GM19023 (cell line): ENCODE results near the gene PALLD.
"Not testable (repeated sequence)": the region's sequence is repeated elsewhere in the genome, so short reads cannot be mapped to it uniquely, and the experiment has no call there.

Experiments
- ATAC-seq: cut with Tn5 transposase; IDR thresholded peaks from one replicate; pipeline ENCODE4 v1.9.1; 2021; ENCODE audit warnings: mild to moderate bottlenecking, moderate library complexity; ENCODE audit not compliant: unreplicated experiment

The PALLD gene

DNA sequence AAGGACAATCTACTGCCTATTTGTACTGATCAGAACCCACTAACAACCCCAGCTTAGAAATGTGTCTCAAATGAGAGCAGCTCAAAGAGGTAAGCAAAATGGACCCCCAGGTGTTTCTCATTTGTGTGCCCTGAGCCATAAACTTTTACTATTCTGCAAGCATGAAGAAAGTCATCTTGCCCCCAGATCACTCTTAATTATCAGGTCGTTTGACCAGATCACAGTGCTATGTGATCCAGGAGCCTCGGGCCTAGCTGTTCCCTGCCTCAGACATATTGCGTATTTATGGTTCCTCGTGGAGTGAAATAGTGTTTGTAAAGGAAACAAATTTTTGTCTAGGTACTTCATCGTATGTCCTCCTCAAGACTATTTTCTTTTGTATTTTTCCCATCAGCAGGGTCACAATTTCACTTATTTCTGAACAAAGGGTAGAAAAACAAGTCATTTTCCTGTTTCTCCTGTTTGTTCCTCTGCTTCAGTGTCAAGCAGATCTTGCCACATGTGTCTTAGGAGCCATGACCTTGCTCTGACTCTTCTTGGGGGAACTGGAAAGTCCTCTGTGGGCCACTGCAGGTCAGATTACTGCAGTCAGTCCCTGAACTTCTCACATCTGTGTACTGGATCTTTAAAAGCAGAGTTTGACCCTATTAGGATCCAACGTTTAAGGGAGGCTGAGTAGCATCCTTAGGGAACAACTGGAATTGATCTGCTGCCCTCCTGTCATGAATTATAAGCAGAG lies 194.9 kb downstream of the PALLD start:
- no peak for ATAC-seq

DNA sequence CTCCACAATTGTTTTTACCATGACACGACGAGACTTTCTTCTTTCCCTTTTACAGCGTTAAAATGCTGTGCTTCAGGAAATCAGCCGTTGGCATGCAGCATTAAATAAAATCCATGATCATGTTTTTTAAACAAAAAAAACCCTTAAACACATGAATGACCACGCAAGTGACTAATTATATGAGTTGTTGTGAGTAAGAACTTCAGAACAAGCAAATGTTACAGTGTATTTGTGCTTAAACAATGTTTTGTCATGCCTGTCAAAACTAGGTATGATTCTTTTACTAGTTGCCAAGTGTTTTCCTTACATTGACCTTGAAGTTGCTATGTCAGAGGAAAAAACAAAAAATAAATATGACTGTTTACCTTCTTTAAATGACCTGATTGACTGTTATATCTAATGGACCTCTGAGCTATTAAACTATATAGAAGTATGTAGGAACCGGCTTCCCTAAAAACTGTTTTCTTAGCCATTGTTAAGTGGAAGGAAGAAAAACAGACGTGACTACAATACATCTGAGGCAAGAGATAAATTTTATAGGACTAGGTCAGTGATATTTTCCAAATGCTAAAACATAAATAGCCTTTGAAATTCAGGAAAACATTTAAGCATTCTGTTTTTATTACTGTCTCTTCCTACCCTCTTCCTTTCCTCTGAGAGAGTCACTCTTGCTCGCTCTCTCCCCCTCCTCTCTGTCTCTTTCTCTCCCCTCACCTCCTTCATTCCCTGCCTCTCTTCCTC lies 197.1 kb downstream of the PALLD start:
- no peak for ATAC-seq

DNA sequence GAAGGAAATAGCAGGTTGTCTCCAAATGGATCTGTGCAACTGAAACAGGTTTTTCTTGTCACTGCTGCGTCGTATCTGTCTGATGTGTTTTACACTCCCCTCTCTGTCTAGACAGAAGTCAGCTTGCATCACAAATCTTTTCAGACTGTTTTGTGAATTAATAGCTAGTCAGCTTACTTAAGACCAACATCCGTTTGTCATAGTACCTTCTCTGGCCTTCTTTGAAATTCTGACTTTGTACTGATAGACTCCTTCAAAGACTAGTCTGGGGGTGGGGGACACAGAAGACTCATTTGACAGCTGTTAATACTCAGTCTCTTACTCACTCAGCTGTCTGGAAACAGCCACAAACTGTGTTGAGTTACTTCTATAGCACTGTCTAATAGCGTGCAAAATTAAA lies 197.8 kb downstream of the PALLD start:
- no peak for ATAC-seq

DNA sequence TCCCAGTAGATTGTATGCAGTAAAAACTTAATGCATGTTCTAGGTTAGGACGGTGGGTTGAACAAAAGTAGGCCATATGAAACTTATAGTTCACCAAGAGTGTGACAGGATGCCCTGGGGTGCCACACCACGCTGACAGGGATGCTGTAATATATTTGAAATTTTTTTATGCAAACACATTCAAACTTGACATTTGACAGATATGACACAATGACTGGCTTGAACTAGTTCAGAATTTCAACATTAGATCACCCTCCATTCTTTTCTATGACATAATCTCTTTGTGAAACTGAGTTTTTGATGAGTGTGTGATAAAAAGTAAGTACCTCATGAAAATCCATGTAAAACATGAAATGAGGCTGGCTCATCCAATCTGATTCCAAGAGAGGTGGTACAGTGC lies 198.4 kb downstream of the PALLD start:
- no peak for ATAC-seq

DNA sequence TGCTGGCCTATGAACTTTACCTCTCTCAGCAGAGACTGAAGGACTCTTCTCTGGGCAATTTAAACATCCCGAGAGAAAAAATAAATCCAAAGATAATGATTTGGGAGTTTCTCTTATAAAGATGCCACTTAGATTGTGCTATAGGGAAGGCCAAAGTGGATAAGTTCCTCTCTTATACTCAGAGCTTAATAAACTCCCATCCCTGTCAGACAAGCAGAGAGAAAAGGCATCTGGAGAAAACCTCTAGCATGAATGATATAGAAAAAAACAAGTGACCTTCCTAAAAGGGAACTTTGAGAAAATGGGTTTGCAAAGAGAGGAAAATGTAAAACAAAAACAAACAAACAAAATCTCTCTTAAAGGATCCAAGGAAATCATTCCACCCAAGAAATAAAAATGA lies 199.4 kb downstream of the PALLD start:
- ATAC-seq: no peak

DNA sequence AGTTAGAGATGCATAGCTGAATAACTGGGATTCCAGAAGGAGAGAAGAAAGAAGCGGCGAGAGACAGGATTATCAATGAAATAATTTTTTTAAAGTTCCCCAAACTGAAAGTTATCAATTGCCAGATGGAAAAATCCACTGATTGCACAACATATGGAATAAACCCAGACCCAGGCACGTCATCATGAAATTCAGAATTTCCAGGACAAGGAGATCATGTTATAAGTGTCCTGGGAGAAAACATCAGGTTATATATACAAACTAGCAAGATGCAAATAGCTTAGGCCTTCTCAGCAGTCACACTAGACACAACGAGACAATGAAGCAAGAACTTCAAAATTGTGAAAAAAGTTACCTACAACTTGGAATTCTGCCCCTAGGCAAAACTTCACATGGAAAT lies 200.0 kb downstream of the PALLD start:
- ATAC-seq: no peak

DNA sequence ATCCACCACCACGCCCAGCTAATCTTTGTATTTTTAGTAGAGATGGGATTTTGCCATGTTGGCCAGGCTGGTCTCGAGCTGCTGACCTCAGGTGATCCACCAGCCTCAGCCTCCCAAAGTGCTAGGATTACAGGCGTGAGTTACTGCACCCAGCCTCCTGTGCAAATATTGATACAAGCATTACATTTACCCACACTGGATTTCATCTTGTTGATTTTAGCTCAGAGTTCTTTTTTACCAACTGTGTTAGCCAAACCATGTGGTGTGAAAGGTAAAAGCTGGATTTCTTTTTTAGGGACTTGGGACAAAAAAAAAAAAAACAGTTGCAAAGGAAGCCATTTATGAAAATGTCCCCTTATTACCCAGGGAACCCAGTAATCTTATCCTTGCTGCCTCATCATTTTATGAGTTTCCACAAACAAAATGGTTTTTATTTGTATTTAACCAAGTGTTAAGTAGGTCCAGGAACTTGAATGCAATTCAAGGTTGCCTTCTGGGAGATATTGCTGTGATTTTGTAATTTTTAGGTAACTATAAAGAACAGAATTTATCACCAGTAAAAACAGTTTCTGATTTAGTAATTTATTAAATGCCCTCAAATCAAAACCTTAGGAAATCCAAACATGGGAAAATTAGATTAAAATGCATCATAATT lies 202.5 kb downstream of the PALLD start:
- ATAC-seq: no peak

DNA sequence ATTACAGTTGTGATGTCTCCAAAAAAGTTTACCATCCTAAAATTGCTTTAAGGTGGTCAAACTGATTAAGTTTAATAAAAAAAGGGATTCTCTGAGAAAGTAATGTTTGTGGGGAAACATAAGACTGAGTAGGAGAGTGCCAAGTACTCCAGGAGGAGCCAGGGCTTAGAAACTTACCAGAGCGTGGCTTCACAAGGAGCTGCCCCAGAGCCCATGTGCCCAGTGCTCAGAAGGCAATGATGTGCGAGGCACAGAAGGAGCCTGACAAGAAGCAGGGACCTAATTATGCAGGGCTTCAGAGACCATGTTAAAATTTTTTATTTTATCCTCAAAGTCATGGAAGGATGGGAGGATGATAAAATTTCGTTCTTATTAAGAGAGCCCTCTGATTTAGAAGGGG lies 204.2 kb downstream of the PALLD start:
- ATAC-seq: no peak

DNA sequence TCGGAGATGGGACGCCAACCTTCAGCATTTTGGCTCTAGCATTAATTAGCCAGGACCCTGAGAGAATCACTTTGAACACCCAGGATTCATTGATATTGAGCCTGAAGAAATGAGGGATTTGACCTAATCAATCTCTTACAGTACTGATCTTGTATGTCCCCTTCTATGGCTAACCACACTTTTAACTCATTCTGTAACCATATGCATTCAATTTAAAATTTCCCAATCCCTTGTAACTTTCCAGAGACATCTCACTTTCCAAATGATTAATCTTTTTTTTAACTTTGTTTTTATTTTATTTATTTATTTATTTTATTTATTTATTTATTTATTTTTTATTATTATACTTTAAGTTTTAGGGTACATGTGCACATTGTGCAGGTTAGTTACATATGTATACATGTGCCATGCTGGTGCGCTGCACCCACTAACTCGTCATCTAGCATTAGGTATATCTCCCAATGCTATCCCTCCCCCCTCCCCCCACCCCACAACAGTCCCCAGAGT lies 205.8 kb downstream of the PALLD start:
- not testable (repeated sequence) for ATAC-seq

DNA sequence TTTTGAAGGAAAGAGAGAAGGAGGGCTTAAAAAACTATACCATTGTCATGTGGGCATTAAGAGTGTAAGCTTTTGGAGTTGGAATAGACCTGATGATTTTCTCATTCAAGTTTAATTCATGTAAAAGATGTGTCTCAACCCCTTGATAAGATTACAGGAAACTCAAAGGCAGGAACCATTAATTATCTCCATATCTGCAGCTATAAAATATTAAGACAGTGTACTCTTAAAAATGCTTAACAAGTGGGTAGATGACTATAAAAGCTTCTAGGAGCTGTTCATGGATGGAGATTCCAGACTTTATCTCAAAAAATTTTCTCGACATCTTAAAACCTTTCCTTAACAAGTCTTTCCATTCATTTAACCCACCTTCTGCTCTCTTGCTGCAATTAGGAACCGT lies 208.3 kb downstream of the PALLD start:
- ATAC-seq: no peak

DNA sequence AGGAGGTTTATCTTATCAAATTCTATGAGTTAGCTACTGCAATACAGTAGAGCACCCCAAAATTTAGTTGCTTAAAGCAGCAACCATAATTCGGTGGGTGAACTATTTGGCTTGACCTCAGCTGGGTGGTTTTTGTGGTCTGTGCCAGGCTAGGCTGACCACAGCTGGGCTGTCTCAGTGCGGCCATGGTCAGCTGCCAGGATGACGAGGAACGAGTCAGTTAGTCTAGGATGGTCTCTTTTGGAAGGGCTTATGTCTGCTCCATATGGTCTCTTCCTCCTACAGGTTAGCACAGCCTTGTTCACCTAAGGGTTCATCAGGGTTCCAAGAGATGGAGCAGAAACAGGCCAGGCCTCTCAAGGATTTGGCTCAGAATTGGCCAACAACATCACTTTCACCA lies 210.4 kb downstream of the PALLD start:
- no peak for ATAC-seq

DNA sequence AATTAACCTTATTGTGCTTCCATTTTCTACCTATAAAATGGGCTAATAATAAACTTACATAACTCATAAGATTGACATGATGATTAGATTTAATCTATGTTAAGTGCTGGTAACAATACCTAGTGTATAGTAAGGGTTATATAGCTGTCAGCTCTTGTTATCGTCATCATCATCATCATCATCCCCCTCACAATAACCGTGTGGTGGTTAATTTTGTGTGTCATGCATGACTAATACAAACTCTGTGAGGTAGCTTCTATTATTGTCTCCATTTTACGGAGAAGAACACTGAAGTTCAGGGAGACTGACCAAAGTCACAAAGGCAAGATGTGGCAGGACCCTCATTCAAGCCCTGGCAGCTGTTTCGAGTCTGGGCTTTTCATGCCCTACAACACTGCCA lies 211.3 kb downstream of the PALLD start:
- ATAC-seq: no peak

DNA sequence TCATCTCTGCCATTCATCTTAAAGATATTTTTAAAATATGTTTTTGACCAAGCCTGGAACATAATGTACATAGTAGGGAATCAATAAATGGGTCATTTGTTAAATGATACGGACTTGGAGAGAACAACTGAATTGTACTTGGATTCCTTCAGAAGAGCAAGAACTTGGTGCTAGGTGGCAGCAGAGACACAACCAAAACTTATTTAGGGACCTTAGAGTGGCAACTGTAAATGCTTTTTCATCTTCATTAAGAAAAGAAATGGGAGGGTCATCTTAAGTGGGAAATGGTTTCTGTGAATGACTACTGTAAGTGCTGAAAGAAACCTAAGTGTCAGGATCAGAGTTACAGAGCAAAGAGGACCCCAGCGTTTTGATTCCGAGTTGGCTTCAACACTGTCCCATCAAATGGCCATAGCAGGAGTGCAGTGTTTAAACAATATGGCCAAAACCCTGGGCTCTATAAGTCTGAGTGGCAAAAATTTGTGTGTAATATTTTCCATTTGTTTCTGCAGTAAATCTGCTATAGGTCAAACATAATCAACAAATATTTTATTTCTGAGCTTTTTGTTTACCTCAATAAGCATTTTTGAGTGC lies 213.6 kb downstream of the PALLD start:
- ATAC-seq: no peak

DNA sequence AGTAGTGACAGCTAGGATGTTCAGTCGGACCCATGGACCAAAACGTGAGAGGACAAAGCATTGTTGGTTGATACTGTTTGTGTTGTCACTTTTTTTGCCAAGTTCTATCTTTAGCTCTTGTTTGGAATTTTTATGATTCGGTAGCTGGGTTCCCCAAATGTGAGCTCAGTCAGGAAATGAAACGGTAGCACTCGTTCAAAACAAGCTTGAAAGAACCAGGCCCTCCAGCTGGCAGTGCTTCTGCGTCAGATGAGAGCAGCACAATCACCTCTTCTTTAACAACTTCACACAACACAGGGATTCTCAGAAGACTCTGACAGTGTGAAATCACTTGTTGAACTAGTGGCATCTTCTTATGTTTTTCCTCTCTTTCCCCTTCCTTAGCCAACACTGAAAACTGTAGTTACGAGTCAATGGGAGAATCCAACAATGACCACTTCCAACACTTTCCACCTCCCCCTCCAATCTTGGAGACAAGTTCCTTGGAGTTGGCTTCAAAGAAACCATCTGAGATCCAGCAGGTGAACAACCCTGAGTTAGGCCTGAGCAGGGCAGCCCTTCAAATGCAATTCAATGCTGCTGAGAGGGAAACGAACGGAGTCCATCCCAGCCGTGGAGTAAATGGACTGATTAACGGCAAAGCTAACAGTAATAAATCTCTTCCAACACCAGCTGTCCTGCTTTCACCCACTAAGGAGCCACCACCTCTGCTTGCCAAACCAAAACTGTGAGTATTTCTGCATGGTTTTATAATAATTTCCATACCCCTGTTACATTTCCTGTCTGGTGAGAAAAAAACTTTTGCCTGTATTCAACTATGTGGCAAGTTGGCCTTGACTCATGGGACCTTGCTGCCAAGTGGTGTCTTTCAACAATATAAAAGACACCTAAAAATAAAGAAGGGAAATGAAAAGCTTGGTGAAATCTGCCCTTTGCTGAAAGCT lies 214.6 kb downstream of the PALLD start:
- ATAC-seq: no peak

DNA sequence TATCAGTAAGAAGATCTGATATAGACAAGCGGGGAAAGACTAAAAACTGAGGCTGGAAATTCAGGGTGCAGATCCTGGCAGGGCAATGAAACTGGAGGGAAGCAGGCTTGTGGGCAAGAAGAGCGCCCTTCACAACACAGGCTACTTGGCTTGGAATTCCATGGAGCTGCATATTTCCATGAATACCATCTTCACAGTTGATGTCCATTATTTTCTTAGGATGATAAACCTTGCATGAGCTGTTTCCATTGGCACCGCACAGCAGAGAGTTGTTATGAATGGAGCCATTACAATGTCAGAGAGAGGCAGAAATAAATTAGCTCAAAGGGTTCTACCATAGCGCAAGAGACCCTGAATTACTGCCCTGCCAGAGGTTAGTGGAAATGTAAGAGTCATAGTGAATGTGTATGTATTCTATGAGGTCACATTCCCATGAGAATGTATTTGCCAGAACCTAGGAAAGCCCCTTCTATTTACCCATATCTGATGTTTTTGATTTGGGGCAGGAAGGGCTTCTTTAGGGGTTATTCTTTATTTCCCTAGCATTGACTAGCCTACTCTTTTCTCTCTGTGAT lies 215.6 kb downstream of the PALLD start:
- no peak for ATAC-seq

DNA sequence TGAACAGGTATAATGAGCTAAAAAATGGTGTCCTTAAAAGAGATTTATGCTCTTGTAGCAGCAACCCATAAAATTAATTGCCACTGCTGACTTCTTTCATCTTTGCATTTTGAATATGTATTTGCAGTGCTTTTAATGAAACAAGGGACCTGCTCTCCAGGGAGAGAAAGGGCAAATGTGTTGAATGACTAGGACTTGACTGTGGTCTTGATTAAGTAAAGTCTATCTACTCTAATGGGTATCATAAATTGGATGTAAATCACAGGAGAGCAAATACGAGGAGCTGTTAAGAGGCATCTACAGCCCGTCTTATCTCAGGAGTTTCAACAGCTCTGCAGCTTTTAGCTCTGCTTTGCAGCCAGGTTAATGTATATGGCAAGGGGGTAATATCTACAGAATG lies 216.4 kb downstream of the PALLD start:
- no peak for ATAC-seq

DNA sequence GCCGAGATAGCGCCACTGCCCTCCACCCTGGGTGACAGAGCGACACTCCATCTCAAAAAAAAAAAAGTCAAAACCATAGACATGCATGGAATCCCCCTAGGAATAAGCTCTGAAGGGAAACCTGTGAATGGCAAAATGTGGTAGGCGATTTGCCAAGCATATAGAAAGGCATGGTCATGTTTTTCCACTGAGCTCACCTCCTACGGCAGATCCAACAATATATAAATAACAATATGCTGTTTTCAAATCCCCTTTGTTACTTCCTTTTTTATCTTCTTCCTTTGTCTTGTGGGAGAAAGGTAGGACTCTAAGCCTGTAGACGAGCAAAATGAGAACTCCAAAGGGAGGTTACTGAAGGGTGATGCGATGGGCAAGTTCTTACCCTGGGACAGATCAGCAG lies 219.0 kb downstream of the PALLD start:
- no peak for ATAC-seq

DNA sequence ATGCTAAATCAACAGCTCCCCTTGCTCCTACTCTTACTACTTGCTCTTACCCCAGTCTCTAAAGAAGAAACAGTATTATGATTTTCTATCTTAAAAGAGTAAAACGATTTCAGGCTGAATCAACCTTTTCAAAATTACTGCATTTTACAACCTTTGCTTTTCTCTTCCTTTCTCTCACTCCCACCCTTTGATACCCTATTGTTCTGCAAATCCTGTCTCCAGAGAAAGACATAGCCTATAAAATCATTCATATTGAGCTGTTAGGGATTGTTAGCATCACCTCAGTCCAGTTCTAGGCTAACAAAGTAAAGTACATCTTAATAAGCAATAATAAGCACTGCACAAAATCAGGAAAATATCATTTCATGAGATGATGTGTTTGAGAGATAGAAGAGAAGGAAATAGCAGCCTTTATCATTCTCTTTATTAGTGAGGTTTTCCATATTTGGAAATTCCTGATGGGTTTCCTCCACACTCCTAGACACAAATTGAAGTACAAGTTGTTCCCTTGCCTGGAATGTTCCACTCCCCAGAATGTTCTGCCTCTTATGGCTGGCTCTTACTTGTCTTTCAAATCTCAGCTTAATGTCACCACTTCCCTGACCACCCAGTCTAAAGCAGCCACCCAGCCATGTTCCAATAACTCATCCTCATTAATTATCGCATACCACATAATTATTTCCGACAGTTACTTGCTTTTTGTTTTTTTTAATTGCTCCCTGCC lies 219.7 kb downstream of the PALLD start:
- no peak for ATAC-seq

DNA sequence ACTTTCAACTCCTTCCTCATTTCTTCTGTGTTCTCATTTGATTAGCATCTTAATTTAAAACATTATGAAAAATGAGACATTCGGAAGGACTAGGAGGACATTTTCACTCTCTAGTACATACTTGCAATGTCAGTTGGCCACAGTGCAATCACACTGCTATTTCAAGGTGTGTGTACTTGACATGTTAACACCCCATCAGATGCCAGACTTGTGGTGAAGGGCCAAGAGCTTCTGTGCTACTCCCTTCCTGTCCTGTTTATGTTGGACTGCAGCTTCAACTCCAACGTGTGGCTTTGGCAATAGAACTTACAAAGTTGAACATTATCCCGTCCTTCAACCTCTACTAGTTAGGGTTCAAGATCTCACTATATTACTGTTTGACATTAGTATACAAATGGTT lies 221.0 kb downstream of the PALLD start:
- ATAC-seq: no peak
